Pancreas (tissue), 10 donors: ENCODE measurements around the gene ZNF343. TPM values are rescaled to one million over a fixed set of nuclear protein-coding genes. Genes with fewer than 3 reads are reported as not detected.

Source experiments
- ATAC-seq, 4 donors: fragments of 200-7000 bp; cut with Tn5 transposase; one replicate each; pipeline versions ENCODE4 v1.8.0 to v1.9.1; 2020; ENCODE audit warnings: mild to moderate bottlenecking in 4 of 4, moderate library complexity in 4 of 4
- DNase-seq, 6 donors: peaks; one replicate each; pipeline ENCODE4 v3.0.0-alpha.2; 2020
- FAIRE-seq: peaks from 2 replicates; lab custom pipeline; 2012; peaks lifted over from hg19 to GRCh38; lab: Jason Lieb, UNC
- H3K27ac ChIP-seq, 4 donors: fragments of 200-600 bp; sonication (generic); 1 replicate in 3 of 4; 2 replicates in 1 of 4; pipeline versions ENCODE4 v1.5.0 to v1.8.0; 2020
- H3K27me3 ChIP-seq, 4 donors: fragments of 200-600 bp; one replicate each; pipeline ENCODE4 v1.8.0; 2021
- H3K36me3 ChIP-seq, 3 donors: fragments of 200-600 bp; sonication (generic) in 1 of 3; one replicate each; pipeline versions ENCODE4 v1.5.0 to v1.8.0; 2020 to 2021
- H3K4me1 ChIP-seq, 3 donors: fragments of 200-600 bp; one replicate each; pipeline ENCODE4 v1.8.0; 2021
- H3K4me3 ChIP-seq, 4 donors: fragments of 200-600 bp; sonication (generic) in 2 of 4; one replicate each; pipeline versions ENCODE4 v1.5.0 to v1.8.0; 2020 to 2021
- H3K9me3 ChIP-seq, 4 donors: fragments of 200-600 bp; one replicate each; pipeline ENCODE4 v1.8.0; 2021
- WGBS, 2 donors: extraction: QIAGEN DNeasy Blood & Tissue Kit; methylation state at CpG; one replicate each; pipeline ENCODE4 v1.1.7; 2013; 5-methylcytosine and 5-hydroxymethylcytosine counted together
- intact Hi-C, 3 donors: fragments of 100-400 bp; cut with DNase I; formaldehyde crosslinking; loops; one replicate each; pipeline versions ENCODE4 v1.11.1 to v1.14.2; 2022
- polyA plus RNA-seq, 2 donors: library from polyadenylated mRNA; stranded (reverse); fragments of 200-250 nt; gene quantifications; one replicate each; pipeline ENCODE4 v1.2.3, GENCODE V29; 2013
- total RNA-seq, 6 donors: library from RNA; stranded (reverse); fragmentation: NEBNext Ultra II Directional in 4 of 6; extraction: Animal tissue kit (Norgen Biotek cat#: 25700) in 4 of 6; gene quantifications; one replicate each; pipeline versions ENCODE4 v1.2.1 to v1.2.4, GENCODE V29; 2021 to 2023
- TF ChIP-seq, protein P1 (sequence below), 4 donors: fragments of 200-600 bp; sonication (generic) in 3 of 4; IDR thresholded peaks; one replicate each; pipeline versions ENCODE4 v1.5.0 to v1.8.0; 2021; ENCODE audit warnings: antibody characterized with exemption in 4 of 4
- donor health status: healthy with polysubstance abuse.
- donor health status: DM: no; HTN: no; CAD: no; lungs with moderate emphysema.
- donor health status: DM: no; HTN: no; CAD: no.
- donor health status: control.
- donor health status: control.
- donor health status: Bipolar disorder and iron deficiency.
- donor health status: DM: yes; HTN: yes; CAD: no.
- donor health status: DM: no; HTN: no; CAD: no.
- donor health status: DM: no; HTN: no; CAD: no.
- donor health status: DM: yes; HTN: yes; CAD: no.

The ZNF343 gene
- total and polyA plus RNA-seq, 8 donors: 3.2 to 7.4 (median 4.7) TPM

DNA sequence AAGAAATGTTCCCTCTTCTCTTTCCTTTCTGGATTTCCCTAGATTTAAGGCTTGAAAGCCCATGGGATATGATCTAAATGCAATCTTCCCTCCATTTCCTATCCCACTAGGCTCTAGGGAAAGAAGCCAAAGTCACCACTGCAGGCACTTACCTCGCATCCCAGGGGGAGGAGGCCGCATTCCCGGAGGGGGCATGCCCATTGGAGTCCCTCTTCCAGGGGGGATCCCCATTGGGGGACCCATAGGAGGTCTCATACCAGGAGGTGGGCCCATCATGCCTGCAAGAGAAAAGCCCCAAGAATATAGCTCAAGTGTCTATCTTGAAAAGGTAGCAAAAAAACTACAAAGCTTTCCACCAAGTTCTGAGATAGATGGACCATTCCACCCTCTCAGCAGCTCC is 46.2 kb downstream of the ZNF343 start:
- FAIRE-seq: no peak
- TF ChIP-seq, protein P1, sequence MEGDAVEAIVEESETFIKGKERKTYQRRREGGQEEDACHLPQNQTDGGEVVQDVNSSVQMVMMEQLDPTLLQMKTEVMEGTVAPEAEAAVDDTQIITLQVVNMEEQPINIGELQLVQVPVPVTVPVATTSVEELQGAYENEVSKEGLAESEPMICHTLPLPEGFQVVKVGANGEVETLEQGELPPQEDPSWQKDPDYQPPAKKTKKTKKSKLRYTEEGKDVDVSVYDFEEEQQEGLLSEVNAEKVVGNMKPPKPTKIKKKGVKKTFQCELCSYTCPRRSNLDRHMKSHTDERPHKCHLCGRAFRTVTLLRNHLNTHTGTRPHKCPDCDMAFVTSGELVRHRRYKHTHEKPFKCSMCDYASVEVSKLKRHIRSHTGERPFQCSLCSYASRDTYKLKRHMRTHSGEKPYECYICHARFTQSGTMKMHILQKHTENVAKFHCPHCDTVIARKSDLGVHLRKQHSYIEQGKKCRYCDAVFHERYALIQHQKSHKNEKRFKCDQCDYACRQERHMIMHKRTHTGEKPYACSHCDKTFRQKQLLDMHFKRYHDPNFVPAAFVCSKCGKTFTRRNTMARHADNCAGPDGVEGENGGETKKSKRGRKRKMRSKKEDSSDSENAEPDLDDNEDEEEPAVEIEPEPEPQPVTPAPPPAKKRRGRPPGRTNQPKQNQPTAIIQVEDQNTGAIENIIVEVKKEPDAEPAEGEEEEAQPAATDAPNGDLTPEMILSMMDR (IDR thresholded peaks at IDR 0.05): no peak
- ATAC-seq: no peak
- Histone ChIP-seq H3K9me3 (no peaks in the 10 kb centered on the region), H3K36me3 (peaks cover 17 to 74% (median 57%) of the 10 kb centered on the region in 3 donors), H3K27ac (no peak overlapping the region), H3K27me3 (no peaks in the 10 kb centered on the region), H3K4me3 (no peak overlapping the region), H3K4me1 (no peaks in the 10 kb centered on the region)
- peak in 1 of 6 donors; percentile 55 for DNase-seq
- 83 to 93% methylated on average over 3 of the region's 3 CpGs for WGBS, 2 donors
- intact Hi-C loops: no loop called here

DNA sequence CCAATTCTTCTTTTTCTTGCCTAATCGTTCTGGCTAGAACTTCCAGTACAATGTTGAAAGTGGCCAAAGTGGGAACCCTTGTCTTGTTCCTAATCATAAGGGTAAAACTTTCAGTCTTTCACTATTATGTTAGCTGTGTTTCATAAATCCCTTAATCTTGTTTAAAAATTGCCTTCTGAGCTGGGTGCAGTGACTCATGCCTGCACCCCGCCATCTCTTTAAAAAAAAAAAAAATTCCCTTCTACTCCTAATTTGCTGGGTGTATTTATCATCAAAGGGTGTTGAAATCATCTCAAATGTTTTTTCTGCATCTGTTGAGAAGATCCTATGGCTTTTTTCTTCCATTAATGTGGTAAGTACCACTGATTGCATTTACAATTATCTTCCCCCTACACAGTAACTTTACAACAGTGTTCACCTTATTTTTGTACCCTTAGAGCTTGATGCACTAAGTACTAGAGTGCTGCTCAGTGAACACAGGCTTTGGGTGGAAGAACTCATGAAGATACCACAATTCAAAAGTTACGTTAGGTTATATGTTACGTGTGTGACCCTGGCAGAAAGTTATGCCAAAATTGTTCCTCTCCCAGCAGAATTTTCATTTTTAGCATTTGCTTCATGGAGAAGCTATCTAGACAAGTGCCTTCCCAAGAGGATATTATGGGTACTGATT is 47.8 kb downstream of the ZNF343 start:
- H3K4me1 ChIP-seq: no peaks in the 10 kb centered on the region
- no peak overlapping the region for H3K4me3 ChIP-seq
- no peaks in the 10 kb centered on the region for H3K9me3 ChIP-seq
- peaks cover 17 to 61% (median 45%) of the 10 kb centered on the region in 3 donors for H3K36me3 ChIP-seq
- no peak for FAIRE-seq
- no peak overlapping the region for H3K27ac ChIP-seq
- no peak for ATAC-seq
- 80 to 86% methylated on average over 4 of the region's 4 CpGs for WGBS, 2 donors
- intact Hi-C loops: no loop called here
- no peak for DNase-seq
- TF ChIP-seq, protein P1 (IDR thresholded peaks at IDR 0.05): no peak
- H3K27me3 ChIP-seq: no peaks in the 10 kb centered on the region

DNA sequence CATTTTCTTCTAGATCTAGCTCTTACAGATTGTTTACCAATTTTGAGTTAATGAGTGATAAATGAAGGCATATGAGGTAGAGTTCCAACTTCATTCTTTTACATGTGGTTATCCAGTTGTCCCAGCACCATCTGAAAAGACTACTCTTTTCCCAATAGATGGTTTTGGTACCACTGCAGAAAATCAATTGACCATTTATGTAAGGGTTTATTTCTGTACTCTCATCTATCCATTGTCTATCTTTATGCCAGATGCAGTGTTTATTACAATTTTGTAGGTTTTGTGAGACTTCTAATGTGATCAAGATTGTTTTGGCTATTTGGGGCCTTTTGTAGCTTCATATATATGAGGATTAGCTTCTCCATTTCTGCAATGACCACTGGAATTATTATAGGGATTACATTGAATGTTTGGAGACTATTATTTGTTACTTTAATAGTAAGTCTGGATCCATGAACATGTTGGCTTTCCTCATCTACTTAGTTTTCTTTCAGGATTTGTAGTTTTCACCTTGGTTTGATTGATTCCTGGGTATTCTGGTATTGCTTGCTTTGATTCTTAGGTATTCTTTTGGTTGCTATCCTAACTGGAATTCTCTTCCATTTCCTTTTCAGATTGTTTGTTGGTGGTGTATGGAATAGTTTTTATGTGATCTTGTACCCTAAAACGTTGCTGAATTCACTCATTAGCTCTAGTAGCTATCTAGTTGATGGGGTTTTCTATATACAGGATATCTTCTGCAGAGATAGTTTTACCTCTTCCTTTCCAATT is 48.5 kb downstream of the ZNF343 start:
- Histone ChIP-seq H3K4me1 (no peaks in the 10 kb centered on the region), H3K27me3 (no peaks in the 10 kb centered on the region), H3K9me3 (no peaks in the 10 kb centered on the region), H3K4me3 (no peak overlapping the region), H3K36me3 (peaks cover 17 to 53% (median 39%) of the 10 kb centered on the region in 3 donors), H3K27ac (no peak overlapping the region)
- intact Hi-C loops: loop anchor here in 1 of 3 donors (10.0 kb wide), 1 partner anchor 255 kb away; no protein-coding TSS in a partner anchor
- 41 to 59% methylated on average over 1 of the region's 1 CpG for WGBS, 2 donors
- ATAC-seq: no peak
- TF ChIP-seq, protein P1 (IDR thresholded peaks at IDR 0.05): no peak
- no peak for DNase-seq
- FAIRE-seq: no peak

DNA sequence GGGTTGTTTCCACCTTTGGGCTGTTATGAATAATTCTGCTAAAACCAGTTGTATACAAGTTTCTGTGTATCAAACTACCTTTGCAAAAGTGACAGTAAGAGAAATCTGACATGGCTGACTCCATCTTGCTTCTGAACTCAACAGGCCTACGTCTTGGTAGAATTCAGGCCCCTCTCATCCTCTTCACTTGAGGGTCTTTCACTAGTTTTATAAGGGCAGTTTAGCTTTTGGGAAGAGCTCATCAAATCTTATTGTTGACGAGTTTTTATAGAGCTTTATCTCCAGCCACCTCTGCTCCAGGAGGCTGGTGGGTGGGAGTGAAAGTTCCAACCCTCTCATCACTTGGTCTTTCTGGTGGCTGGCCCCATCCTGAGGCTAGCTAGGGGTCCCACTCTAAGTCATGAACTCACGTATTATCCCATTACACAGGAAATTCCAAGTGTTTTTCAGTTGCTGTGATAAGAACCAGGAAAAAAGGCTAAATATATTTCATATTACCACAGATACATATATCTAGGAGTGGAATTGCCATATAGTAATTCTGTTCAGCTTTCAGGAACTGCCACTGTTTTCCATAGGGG is 49.7 kb downstream of the ZNF343 start:
- no peaks in the 10 kb centered on the region for H3K9me3 ChIP-seq
- intact Hi-C loops: loop anchor here in 1 of 3 donors (10.0 kb wide), 1 partner anchor 254 kb away; no protein-coding TSS in a partner anchor
- peaks cover 7 to 42% (median 28%) of the 10 kb centered on the region in 3 donors for H3K36me3 ChIP-seq
- H3K4me3 ChIP-seq: no peak overlapping the region
- TF ChIP-seq, protein P1 (IDR thresholded peaks at IDR 0.05): no peak
- ATAC-seq (no peak), DNase-seq (no peak), FAIRE-seq (no peak)
- WGBS, 2 donors: 89 to 92% methylated on average over 3 of the region's 3 CpGs
- no peaks in the 10 kb centered on the region for H3K27me3 ChIP-seq
- no peaks in the 10 kb centered on the region for H3K4me1 ChIP-seq
- H3K27ac ChIP-seq: no peak overlapping the region
